T-cell (primary cell): ENCODE results near the gene EHD4. TPM values are rescaled to one million over a fixed set of nuclear protein-coding genes. Genes with fewer than 3 reads are reported as not detected.

Experiments
- ATAC-seq, 4 experiments: fragments of 200-7000 bp in 3 of 4; fragments of 150-1000 bp in 1 of 4; cut with Tn5 transposase; replicated peaks in 1 of 4; 1 replicate in 3 of 4; 2 replicates in 1 of 4; pipeline ENCODE4 v1.10.0; 2021; ENCODE audit warnings: moderate library complexity in 3 of 4, mild to moderate bottlenecking in 2 of 4, moderate number of reproducible peaks in 1 of 4
- CTCF ChIA-PET, 2 donors: fragments of 300-600 bp; sonication (Branson Sonifier 250); formaldehyde crosslinking; loops; one replicate each; lab custom pipeline; 2022; ENCODE audit warnings: antibody characterized with exemption in 2 of 2; lab: Charles Lee
- POLR2A ChIA-PET, 2 donors: fragments of 300-600 bp; sonication (Branson Sonifier 250); formaldehyde crosslinking; loops; one replicate each; lab custom pipeline; 2022; ENCODE audit warnings: antibody characterized with exemption in 2 of 2; lab: Charles Lee
- DNase-seq, 35 experiments: peaks; one replicate each; pipeline versions ENCODE4 v3.0.0 to v3.0.0-alpha.2; 2013 to 2023
- H3K27ac ChIP-seq: one replicate; pipeline ENCODE4 v1.5.1; 2013; ENCODE audit warnings: low read length
- H3K27me3 ChIP-seq, 2 experiments: replicated peaks in 1 of 2; 1 replicate in 1 of 2; 2 replicates in 1 of 2; pipeline versions ENCODE4 v1.6.1 to v1.7.0; 2013; ENCODE audit warnings: low read length in 1 of 2, mixed read lengths in 1 of 2; ENCODE audit not compliant: control insufficient read depth in 2 of 2, insufficient read depth in 2 of 2; ENCODE audit errors: extremely low read depth in 1 of 2
- H3K36me3 ChIP-seq, 2 donors: 1 replicate in 1 of 2; 2 replicates in 1 of 2; pipeline versions ENCODE4 v1.6.1 to v1.7.0; 2013; ENCODE audit warnings: low read length in 1 of 2; ENCODE audit not compliant: control insufficient read depth in 2 of 2, insufficient read depth in 1 of 2; ENCODE audit errors: extremely low read depth in 1 of 2
- H3K4me1 ChIP-seq, 2 experiments: 1 replicate in 1 of 2; 2 replicates in 1 of 2; pipeline versions ENCODE4 v1.6.1 to v1.7.0; 2013; ENCODE audit warnings: low read length in 2 of 2, mixed read lengths in 1 of 2; ENCODE audit not compliant: insufficient read depth in 2 of 2, control insufficient read depth in 1 of 2; ENCODE audit errors: extremely low read depth in 1 of 2
- H3K4me3 ChIP-seq, 2 donors: 1 replicate in 1 of 2; 2 replicates in 1 of 2; pipeline versions ENCODE4 v1.5.1 to v1.7.0; 2013; ENCODE audit warnings: mild to moderate bottlenecking in 2 of 2, low read length in 1 of 2, moderate library complexity in 1 of 2; ENCODE audit not compliant: control insufficient read depth in 1 of 2; ENCODE audit errors: extremely low read depth in 1 of 2
- H3K9me3 ChIP-seq: 2 replicates; pipeline ENCODE4 v1.7.0; 2013
- H3K27ac Mint-ChIP-seq, 2 donors: one replicate each; pipeline ENCODE4 v1.8.0; 2020 to 2021; ENCODE audit warnings: mild to moderate bottlenecking in 2 of 2, mixed read lengths in 2 of 2
- H3K27me3 Mint-ChIP-seq, 2 donors: one replicate each; pipeline ENCODE4 v1.8.0; 2021 to 2022; ENCODE audit warnings: mixed read lengths in 2 of 2
- H3K36me3 Mint-ChIP-seq: one replicate; pipeline ENCODE4 v1.8.0; 2021; ENCODE audit warnings: mixed read lengths
- H3K4me1 Mint-ChIP-seq, 3 donors: one replicate each; pipeline ENCODE4 v1.8.0; 2020 to 2022; ENCODE audit warnings: mixed read lengths in 3 of 3, mild to moderate bottlenecking in 1 of 3
- H3K4me3 Mint-ChIP-seq, 3 donors: one replicate each; pipeline ENCODE4 v1.8.0; 2020 to 2022; ENCODE audit warnings: mild to moderate bottlenecking in 3 of 3, mixed read lengths in 3 of 3, moderate library complexity in 3 of 3
- H3K9me3 Mint-ChIP-seq, 3 donors: one replicate each; pipeline ENCODE4 v1.8.0; 2020 to 2022; ENCODE audit warnings: mixed read lengths in 3 of 3
- WGBS: methylation state at CpG from one replicate; pipeline ENCODE4 v1.1.5; 2013; ENCODE audit warnings: missing lambda C conversion rate; ENCODE audit not compliant: insufficient coverage; 5-methylcytosine and 5-hydroxymethylcytosine counted together
- total RNA-seq, 35 experiments: library from RNA in 6 of 35; stranded (reverse) in 6 of 35; fragments of 120-200 nt in 1 of 35; gene quantifications; one replicate each; pipeline versions ENCODE4 v1.2.1 to v1.2.4 and lab custom pipeline; 2013 to 2026

The EHD4 gene
- total RNA-seq, 5 donors from 2014 or later (not counting 1 experiment from before 2014, with no cell fraction given): 11.7 to 46.8 (median 16.8) TPM

DNA sequence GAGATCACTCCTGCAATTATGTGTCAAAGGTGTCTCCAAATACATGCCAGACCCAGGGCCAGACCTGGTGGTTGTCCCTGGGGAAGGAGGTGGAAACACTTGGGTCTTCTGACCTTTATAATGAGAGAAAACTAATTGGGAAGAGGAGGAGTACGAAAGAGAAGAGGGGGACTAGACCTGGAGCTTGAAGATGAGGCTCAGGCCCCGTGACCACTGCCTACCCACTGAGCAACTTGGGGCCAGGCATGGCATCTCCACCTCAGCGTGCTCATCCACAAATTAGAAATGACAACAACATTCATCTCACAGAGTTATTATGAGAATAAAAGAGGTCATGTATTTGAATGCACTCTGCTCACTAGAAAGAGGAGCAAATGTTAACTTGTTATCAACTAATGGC, 59.1 kb downstream of the EHD4 start:
- peaks cover 3 to 36% of the 10 kb centered on the region in 2 donors for H3K36me3 ChIP-seq
- POLR2A ChIA-PET: no interaction called here
- H3K27ac Mint-ChIP-seq: no peak overlapping the region

GRCh38 chr15:41911691-41912345, 60.5 kb downstream of the EHD4 start:
- peaks cover 0 to 4% of the 10 kb centered on the region in 2 experiments for H3K4me1 ChIP-seq
- ChIA-PET POLR2A (no interaction called here), CTCF (no interaction called here)
- H3K36me3 ChIP-seq: peaks cover 4 to 38% of the 10 kb centered on the region in 2 donors
- H3K9me3 ChIP-seq: no peaks in the 10 kb centered on the region
- Mint-ChIP-seq H3K36me3 (peaks cover 43% of the 10 kb centered on the region), H3K4me1 (peaks cover 4 to 7% (median 6%) of the 10 kb centered on the region in 3 donors), H3K4me3 (no peak overlapping the region), H3K27ac (no peak overlapping the region), H3K9me3 (no peaks in the 10 kb centered on the region), H3K27me3 (no peaks in the 10 kb centered on the region)
- no peak for DNase-seq
- ATAC-seq: no peak
- H3K27me3 ChIP-seq: no peaks in the 10 kb centered on the region
- no peak overlapping the region for H3K27ac ChIP-seq
- H3K4me3 ChIP-seq: no peak overlapping the region
- 92% methylated on average over 14 of the region's 14 CpGs for WGBS

More for the DNA sequence above, 59.1 kb downstream of the EHD4 start:
- DNase-seq (no peak), ATAC-seq (no peak)
- no peak overlapping the region for H3K4me3 ChIP-seq
- Mint-ChIP-seq H3K9me3 (no peaks in the 10 kb centered on the region), H3K4me1 (peaks cover 4 to 14% (median 6%) of the 10 kb centered on the region in 3 donors), H3K36me3 (peaks cover 43% of the 10 kb centered on the region), H3K4me3 (no peak overlapping the region), H3K27me3 (no peaks in the 10 kb centered on the region)
- no peaks in the 10 kb centered on the region for H3K27me3 ChIP-seq
- H3K4me1 ChIP-seq: peaks cover 0 to 4% of the 10 kb centered on the region in 2 experiments
- no peak overlapping the region for H3K27ac ChIP-seq
- H3K9me3 ChIP-seq: no peaks in the 10 kb centered on the region
- CTCF ChIA-PET: no interaction called here
- WGBS: no CpG with 5 or more reads among the region's 3 CpGs

- Mint-ChIP-seq H3K36me3 (peaks cover 40% of the 10 kb centered on the region), H3K4me3 (no peak overlapping the region), H3K4me1 (peaks cover 7 to 14% (median 10%) of the 10 kb centered on the region in 3 donors), H3K27me3 (no peaks in the 10 kb centered on the region), H3K27ac (no peak overlapping the region), H3K9me3 (no peaks in the 10 kb centered on the region)
- CTCF ChIA-PET: interaction anchor here in 1 of 2 donors (0.9 to 1.1 kb wide), 3 partner anchors 135 to 140 kb away, joined by 3 to 10 read pairs (median 5); partner anchors contain the start of gene MAPKBP1
- no peak overlapping the region for H3K27ac ChIP-seq
- no peaks in the 10 kb centered on the region for H3K27me3 ChIP-seq
- 96% methylated on average over 17 of the region's 17 CpGs for WGBS
- ATAC-seq: no peak
- POLR2A ChIA-PET: no interaction called here
- peaks cover 5 to 45% of the 10 kb centered on the region in 2 donors for H3K36me3 ChIP-seq
- H3K4me1 ChIP-seq: peaks cover 0 to 9% of the 10 kb centered on the region in 2 experiments
- H3K4me3 ChIP-seq: no peak overlapping the region
- H3K9me3 ChIP-seq: no peaks in the 10 kb centered on the region
- DNase-seq: no peak
These were observed 63.5 kb downstream of the EHD4 start for GRCh38 chr15:41908736-41909461.

DNA sequence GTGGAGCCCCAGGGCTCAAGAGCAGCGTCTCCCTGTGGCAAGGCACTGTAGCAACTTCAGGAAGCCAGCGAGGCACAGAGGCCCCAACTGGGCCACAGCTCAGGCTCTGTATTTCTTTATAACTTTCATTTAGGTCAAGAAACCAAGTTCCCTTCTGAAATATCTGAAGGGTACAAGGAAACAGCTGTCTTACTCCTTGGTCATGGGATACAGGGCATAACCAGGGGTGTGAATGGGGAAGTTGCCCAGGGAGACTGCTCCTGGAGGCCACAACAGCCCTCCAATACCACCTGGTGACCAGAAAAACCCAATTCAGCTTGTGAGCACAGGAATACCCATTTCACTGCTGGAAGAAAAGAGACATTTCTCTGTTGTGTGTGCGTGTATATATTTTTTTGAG, 65.2 kb downstream of the EHD4 start:
- Histone ChIP-seq H3K36me3 (peaks cover 5 to 45% of the 10 kb centered on the region in 2 donors), H3K4me1 (peaks cover 0 to 10% of the 10 kb centered on the region in 2 experiments), H3K4me3 (no peak overlapping the region), H3K27me3 (no peaks in the 10 kb centered on the region), H3K9me3 (no peaks in the 10 kb centered on the region), H3K27ac (no peak overlapping the region)
- DNase-seq (no peak), ATAC-seq (no peak)
- Mint-ChIP-seq H3K27ac (peak overlapping the region; percentile 3 to 39), H3K27me3 (no peaks in the 10 kb centered on the region), H3K4me1 (peaks cover 7 to 10% (median 9%) of the 10 kb centered on the region in 3 donors), H3K36me3 (peaks cover 37% of the 10 kb centered on the region), H3K4me3 (no peak overlapping the region), H3K9me3 (no peaks in the 10 kb centered on the region)
- ChIA-PET POLR2A (no interaction called here), CTCF (interaction anchor here (0.6 to 1.1 kb wide), 2 partner anchors 134 to 227 kb away, joined by 3 read pairs; no protein-coding TSS in a partner anchor)
- 71% methylated on average over 2 of the region's 3 CpGs for WGBS

DNA sequence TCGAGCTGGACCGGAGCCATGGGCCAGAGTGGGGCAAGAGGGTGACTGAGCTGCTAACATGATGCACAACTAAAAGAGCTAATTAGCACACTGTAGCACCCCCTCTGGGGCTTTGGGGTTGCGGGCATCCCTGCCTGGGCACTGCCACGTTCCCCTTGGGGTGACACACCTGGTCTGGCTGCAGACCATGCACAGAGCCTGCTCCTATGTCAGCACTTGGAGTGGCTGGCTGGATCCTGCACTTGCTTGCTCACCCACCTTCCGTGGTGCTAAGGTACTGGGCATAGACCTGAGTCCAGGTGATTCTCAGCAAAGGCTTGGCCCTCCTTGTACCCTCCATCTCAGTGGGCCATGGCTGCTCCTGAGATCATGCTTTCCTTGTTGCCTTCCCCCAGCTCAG, 65.7 kb downstream of the EHD4 start:
- Mint-ChIP-seq H3K4me3 (no peak overlapping the region), H3K36me3 (peaks cover 39% of the 10 kb centered on the region), H3K4me1 (peaks cover 7 to 10% (median 9%) of the 10 kb centered on the region in 3 donors), H3K9me3 (no peaks in the 10 kb centered on the region), H3K27me3 (no peaks in the 10 kb centered on the region), H3K27ac (peak overlapping the region in 1 of 2 donors; percentile 3)
- DNase-seq: no peak
- H3K27me3 ChIP-seq: no peaks in the 10 kb centered on the region
- WGBS: 92% methylated on average over 5 of the region's 5 CpGs
- no peak for ATAC-seq
- ChIA-PET CTCF (interaction anchor here (0.6 to 1.1 kb wide), 2 partner anchors 133 to 227 kb away, joined by 3 read pairs; no protein-coding TSS in a partner anchor), POLR2A (no interaction called here)
- H3K4me1 ChIP-seq: peaks cover 0 to 10% of the 10 kb centered on the region in 2 experiments
- H3K36me3 ChIP-seq: peaks cover 5 to 41% of the 10 kb centered on the region in 2 donors
- H3K27ac ChIP-seq: no peak overlapping the region
- no peak overlapping the region for H3K4me3 ChIP-seq
- H3K9me3 ChIP-seq: no peaks in the 10 kb centered on the region

DNA sequence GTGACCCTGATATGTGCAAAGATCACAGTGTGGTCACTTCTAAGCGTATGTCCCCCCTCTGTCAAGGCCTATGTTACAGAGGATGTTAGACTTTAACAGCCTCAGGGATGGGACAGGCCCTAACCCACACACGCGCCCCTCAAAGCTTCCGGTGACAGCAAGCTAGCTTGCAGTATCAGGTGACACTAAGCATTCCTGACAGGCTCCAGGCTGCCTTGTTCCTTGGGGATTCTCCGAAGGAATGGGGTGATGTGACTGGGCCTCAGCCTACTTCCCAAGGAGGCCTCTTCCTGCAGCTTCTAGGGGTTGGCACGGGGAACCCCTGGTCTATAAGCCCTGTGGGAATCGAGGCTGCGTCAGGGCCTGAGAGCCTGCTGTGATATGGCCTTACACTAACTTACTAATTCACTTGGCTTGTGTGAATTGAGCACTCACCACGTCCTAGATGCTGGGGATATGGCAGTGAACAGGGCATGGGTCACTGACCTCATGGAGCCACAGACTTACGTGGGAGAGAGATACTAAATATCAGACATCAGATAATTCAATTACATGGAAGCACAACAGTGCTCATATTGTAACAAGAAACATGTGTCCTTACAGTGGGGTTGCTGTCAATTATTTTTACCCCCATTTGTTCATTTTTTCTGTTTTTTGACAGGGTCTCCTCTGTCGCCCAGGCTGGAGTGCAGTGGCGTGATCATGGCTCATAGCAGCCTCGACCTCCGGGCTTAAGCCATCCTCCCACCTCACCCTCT, 67.1 kb downstream of the EHD4 start:
- WGBS: 98% methylated on average over 9 of the region's 14 CpGs
- H3K36me3 ChIP-seq: peaks cover 5 to 46% of the 10 kb centered on the region in 2 donors
- no peaks in the 10 kb centered on the region for H3K27me3 Mint-ChIP-seq
- peaks cover 46% of the 10 kb centered on the region for H3K36me3 Mint-ChIP-seq
- peaks cover 0 to 10% of the 10 kb centered on the region in 2 experiments for H3K4me1 ChIP-seq
- H3K4me3 Mint-ChIP-seq: no peak overlapping the region
- H3K9me3 ChIP-seq: no peaks in the 10 kb centered on the region
- ATAC-seq (peak in 2 of 4 experiments; percentile 11 to 21), DNase-seq (no peak)
- POLR2A ChIA-PET: interaction anchor here (0.5 to 1.1 kb wide), 3 partner anchors 10 to 131 kb away, joined by 6 to 7 read pairs (median 6); partner anchors contain the start of gene MAPKBP1 (in 1 of the 2)
- no peaks in the 10 kb centered on the region for H3K27me3 ChIP-seq
- no peak overlapping the region for H3K4me3 ChIP-seq
- H3K27ac Mint-ChIP-seq: peak overlapping the region; percentile 66 to 67
- H3K9me3 Mint-ChIP-seq: no peaks in the 10 kb centered on the region
- H3K27ac ChIP-seq: no peak overlapping the region
- CTCF ChIA-PET: interaction anchor here (0.5 to 5.0 kb wide), 23 partner anchors 10 to 439 kb away, joined by 3 to 113 read pairs (median 5); partner anchors contain the start of gene MAPKBP1 (in 2 of the 2)
- peaks cover 7 to 10% (median 9%) of the 10 kb centered on the region in 3 donors for H3K4me1 Mint-ChIP-seq
